Measurements from ENCODE around the gene CCRL2.

DNA sequence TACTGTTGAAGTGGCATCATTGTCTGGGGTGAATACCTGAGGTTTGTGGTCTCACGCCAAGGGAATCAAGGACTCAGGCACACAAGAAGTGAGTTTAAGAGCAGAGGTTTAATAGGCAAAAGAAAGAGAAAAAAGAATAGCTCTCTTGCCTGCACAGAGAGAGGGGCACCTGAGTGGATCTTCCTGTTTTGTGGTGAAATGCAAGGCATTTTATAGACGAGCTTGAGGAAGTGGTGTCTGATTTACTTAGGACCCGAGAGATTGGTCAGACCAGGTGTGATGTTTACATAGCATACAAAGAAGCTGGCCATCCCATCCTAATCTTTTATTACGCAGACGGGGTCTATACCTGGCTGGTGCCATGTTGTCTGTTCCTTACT is 23.1 kb upstream of the CCRL2 start:
- TF ChIP-seq, protein P1, sequence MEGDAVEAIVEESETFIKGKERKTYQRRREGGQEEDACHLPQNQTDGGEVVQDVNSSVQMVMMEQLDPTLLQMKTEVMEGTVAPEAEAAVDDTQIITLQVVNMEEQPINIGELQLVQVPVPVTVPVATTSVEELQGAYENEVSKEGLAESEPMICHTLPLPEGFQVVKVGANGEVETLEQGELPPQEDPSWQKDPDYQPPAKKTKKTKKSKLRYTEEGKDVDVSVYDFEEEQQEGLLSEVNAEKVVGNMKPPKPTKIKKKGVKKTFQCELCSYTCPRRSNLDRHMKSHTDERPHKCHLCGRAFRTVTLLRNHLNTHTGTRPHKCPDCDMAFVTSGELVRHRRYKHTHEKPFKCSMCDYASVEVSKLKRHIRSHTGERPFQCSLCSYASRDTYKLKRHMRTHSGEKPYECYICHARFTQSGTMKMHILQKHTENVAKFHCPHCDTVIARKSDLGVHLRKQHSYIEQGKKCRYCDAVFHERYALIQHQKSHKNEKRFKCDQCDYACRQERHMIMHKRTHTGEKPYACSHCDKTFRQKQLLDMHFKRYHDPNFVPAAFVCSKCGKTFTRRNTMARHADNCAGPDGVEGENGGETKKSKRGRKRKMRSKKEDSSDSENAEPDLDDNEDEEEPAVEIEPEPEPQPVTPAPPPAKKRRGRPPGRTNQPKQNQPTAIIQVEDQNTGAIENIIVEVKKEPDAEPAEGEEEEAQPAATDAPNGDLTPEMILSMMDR (IDR thresholded peaks at IDR 0.05), result no peak
- TF ChIP-seq POLR2A (IDR thresholded peaks at IDR 0.05), result no peak

Data from uterus (tissue), 2 donors.